ENCODE results near the gene FZD10. TPM values are rescaled to one million over a fixed set of nuclear protein-coding genes. Genes with fewer than 3 reads are reported as not detected.

Gene FZD10
- total RNA-seq, 1 donor = under 0.01 TPM

DNA sequence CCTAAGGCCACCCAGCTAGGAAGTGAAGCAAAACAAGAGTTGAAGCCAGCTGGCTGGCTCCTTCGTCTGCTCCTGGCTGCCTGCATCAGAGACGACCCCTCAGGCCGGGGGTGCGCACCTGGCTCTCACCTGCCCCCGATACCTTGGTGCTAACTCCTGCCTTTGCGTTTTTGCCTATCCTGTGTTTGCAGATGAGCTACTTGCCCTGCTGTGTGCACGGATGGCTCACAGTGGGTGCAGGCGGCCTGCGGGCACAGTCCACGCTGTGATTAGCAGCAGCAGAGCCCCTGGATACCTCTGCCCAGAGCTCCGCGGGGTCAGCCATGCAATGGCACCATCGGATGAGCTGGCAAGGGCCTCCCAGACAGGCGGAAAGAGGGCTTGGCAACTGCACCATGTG, 31.2 kb upstream of the FZD10 start:
- DNase-seq (ENCODE audit: low read depth in 2 of 3, low spot score in 2 of 3) = no peak

GRCh38 chr12:130131801-130132200, 30.5 kb upstream of the FZD10 start:
- no peak for DNase-seq (ENCODE audit: low read depth in 2 of 3, low spot score in 2 of 3)

- DNase-seq (ENCODE audit: low read depth in 2 of 3, low spot score in 2 of 3) = no peak
These were observed 29.3 kb upstream of the FZD10 start for GRCh38 chr12:130132831-130133511.

DNA sequence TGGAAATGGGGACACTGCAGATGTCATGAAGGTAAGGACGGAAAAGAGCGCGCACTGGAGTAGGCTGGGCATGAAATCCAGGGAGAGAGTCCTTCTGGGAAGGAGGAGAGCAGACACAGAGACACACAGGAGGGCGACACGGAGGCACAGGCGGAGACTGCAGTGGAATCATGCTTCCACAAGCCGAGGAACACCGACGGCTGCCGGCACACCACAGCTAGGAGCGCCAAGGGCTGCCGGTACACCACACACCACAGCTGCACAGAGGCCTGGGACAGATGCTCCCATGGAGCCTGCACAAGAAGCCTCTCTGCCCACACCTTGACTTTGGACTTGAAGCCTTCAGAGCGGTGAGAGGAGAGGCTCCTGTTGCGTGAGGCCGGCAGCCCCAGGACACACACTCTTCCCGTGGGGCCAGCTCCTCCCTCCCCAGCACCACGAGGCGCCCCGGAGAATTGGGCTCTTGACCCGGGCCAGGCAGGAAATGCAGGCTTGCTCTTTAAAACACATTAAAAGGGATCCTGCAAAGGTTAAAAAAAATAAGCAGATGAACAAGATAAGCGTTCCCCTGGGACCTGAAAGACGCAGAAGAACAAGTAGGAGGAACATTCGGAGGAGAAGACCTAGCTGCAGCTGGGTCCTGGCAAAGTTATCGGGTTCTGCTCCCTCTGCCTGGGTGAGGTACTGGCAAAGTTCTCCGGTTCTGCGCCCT, 28.3 kb upstream of the FZD10 start:
- no peak for DNase-seq (ENCODE audit: low read depth in 2 of 3, low spot score in 2 of 3)

GRCh38 chr12:130134563-130134915, 27.7 kb upstream of the FZD10 start:
- DNase-seq (ENCODE audit: low read depth in 2 of 3, low spot score in 2 of 3) = no peak

DNA sequence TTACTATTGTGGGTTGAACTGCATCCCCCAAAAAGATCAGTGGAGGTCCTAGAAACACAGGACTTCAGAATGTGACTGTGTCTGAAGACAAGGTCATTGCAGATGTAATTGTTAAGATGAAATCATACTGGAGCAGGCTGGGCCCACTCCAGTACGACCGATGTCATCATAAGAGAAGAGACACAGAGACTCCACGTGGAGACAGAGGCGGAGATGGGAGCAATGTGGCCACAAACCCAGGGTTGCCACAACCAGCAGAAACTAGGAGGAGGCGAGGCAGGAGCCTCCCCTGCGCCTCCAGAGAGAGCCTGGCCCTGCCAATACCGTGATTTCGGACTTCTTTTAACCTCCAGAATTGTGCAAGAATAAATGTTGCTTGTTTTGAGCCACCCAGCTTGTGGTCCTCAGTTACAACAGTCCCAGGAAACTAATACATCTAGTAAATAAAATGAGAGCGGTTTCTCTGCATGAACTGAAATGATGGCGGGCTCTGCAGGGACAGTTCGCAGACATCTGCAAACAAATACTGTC, 25.7 kb upstream of the FZD10 start:
- no peak for DNase-seq (ENCODE audit: low read depth in 2 of 3, low spot score in 2 of 3)

GRCh38 chr12:130137040-130138018, 24.9 kb upstream of the FZD10 start:
- no peak for DNase-seq (ENCODE audit: low read depth in 2 of 3, low spot score in 2 of 3)

- DNase-seq (ENCODE audit: low read depth in 2 of 3, low spot score in 2 of 3) = no peak
These were observed 23.8 kb upstream of the FZD10 start for GRCh38 chr12:130138478-130138877.

GRCh38 chr12:130139567-130140421, 22.5 kb upstream of the FZD10 start:
- no peak for DNase-seq (ENCODE audit: low read depth in 2 of 3, low spot score in 2 of 3)

- no peak for DNase-seq (ENCODE audit: low read depth in 2 of 3, low spot score in 2 of 3)
These were observed 21.2 kb upstream of the FZD10 start for GRCh38 chr12:130141105-130141504.

- DNase-seq (ENCODE audit: low read depth in 2 of 3, low spot score in 2 of 3) = no peak
These were observed 20.2 kb upstream of the FZD10 start for GRCh38 chr12:130141901-130142683.

- no peak for DNase-seq (ENCODE audit: low read depth in 2 of 3, low spot score in 2 of 3)
These were observed 19.5 kb upstream of the FZD10 start for GRCh38 chr12:130142736-130143135.

DNA sequence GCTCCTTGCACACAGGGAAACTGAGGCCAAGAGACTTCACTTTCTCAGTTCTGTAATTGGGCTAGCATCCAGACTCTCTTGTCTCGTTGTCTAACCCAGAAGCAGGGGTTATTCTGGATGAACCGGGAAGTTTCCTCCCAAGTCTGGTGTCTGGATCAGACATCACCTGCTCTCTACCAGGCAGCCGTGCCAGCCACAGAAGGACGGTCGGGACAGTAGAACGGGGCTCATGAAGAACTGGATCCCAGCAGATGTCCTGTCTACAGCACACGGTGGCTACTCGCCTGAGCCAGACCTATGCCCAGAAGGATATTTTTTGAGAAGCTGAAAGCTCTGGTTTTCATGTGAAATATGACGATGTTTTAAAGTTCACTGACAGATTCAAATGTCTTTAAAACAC, 19.1 kb upstream of the FZD10 start:
- no peak for DNase-seq (ENCODE audit: low read depth in 2 of 3, low spot score in 2 of 3)

GRCh38 chr12:130144256-130144655, 18.0 kb upstream of the FZD10 start:
- no peak for DNase-seq (ENCODE audit: low read depth in 2 of 3, low spot score in 2 of 3)

GRCh38 chr12:130145731-130146130, 16.5 kb upstream of the FZD10 start:
- no peak for DNase-seq (ENCODE audit: low read depth in 2 of 3, low spot score in 2 of 3)

DNA sequence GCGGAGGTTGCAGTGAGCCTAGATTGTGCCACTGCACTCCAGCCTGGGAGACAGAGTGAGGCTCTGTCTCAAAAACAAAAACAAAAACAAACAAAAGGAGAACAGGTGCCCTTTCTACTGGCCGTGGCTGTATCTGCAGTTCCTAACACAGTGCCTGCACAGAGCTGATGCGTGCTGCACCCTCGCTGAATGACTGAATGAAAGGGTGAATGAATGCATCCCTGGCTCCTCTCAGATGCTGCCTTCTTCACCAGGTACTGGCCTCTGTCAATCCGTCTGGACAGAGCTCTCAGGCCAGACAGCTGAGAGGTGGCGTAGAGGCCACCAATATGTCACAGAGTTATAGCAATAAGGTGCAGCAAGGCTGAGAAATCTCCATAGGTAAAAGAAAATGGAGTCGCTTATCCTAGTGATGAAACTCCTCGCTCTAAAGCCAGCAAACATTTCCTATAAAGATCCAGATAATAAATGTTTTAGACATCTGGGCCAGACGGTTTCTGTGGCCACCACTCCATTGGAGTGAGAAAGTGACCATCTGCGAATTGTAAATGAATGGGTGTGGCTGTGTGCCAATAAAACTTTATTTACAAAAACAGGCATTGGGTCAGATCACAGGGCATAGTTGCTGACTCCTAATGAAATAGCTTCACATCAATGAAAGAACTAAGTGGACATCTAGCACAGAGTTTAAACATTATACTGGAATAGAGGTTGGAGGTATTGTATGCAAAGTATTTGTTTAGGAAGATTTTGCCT, 15.9 kb upstream of the FZD10 start:
- DNase-seq (ENCODE audit: low read depth in 2 of 3, low spot score in 2 of 3) = no peak

GRCh38 chr12:130147875-130148596, 14.2 kb upstream of the FZD10 start:
- DNase-seq (ENCODE audit: low read depth in 2 of 3, low spot score in 2 of 3) = no peak

- no peak for DNase-seq (ENCODE audit: low read depth in 2 of 3, low spot score in 2 of 3)
These were observed 10.4 kb upstream of the FZD10 start for GRCh38 chr12:130151846-130152245.

Measured in hematopoietic multipotent progenitor cell (in vitro differentiated cells).